Measurements from ENCODE around the gene TMEM270. TPM values are rescaled to one million over a fixed set of nuclear protein-coding genes. Genes with fewer than 3 reads are reported as not detected.

Gene TMEM270
- total and polyA plus RNA-seq, 5 donors = not detected

GRCh38 chr7:73901231-73901822, 40.4 kb downstream of the TMEM270 start:
- Histone ChIP-seq H3K27me3 (ENCODE audit: control insufficient read depth, insufficient read depth) (no peaks in the 10 kb centered on the region), H3K27ac (ENCODE audit: low read length) (no peak overlapping the region), H3K4me1 (ENCODE audit: control insufficient read depth, insufficient read depth, low read length) (no peaks in the 10 kb centered on the region), H3K4me3 (ENCODE audit: low read length) (no peak overlapping the region), H3K9me3 (ENCODE audit: control insufficient read depth, low read length) (no peaks in the 10 kb centered on the region)
- intact Hi-C loops (cut with DNase I) = no loop called here
- ATAC-seq (no peak), DNase-seq (peak in 1 of 3 donors; percentile 28)
- 84% methylated on average over 3 of the region's 3 CpGs for WGBS

- WGBS = 70% methylated on average over 15 of the region's 15 CpGs
- H3K27ac ChIP-seq (ENCODE audit: low read length) = no peak overlapping the region
- H3K27me3 ChIP-seq (ENCODE audit: control insufficient read depth, insufficient read depth) = no peaks in the 10 kb centered on the region
- H3K4me1 ChIP-seq (ENCODE audit: control insufficient read depth, insufficient read depth, low read length) = no peaks in the 10 kb centered on the region
- no peaks in the 10 kb centered on the region for H3K9me3 ChIP-seq (ENCODE audit: control insufficient read depth, low read length)
- no peak overlapping the region for H3K4me3 ChIP-seq (ENCODE audit: low read length)
- intact Hi-C loops (cut with DNase I) = no loop called here
- peak in 2 of 3 donors; percentile 44 to 64 for DNase-seq
- ATAC-seq = no peak
Observed at GRCh38 chr7:73901823-73902597, 41.1 kb downstream of the TMEM270 start.

- peak in 1 of 3 donors; percentile 37 for DNase-seq
- intact Hi-C loops (cut with DNase I) = no loop called here
- H3K27ac ChIP-seq (ENCODE audit: low read length) = no peak overlapping the region
- no peak for ATAC-seq
- no peaks in the 10 kb centered on the region for H3K9me3 ChIP-seq (ENCODE audit: control insufficient read depth, low read length)
- 85% methylated on average over 15 of the region's 15 CpGs for WGBS
- no peaks in the 10 kb centered on the region for H3K27me3 ChIP-seq (ENCODE audit: control insufficient read depth, insufficient read depth)
- no peaks in the 10 kb centered on the region for H3K4me1 ChIP-seq (ENCODE audit: control insufficient read depth, insufficient read depth, low read length)
- H3K4me3 ChIP-seq (ENCODE audit: low read length) = no peak overlapping the region
Observed at GRCh38 chr7:73903321-73904218, 42.6 kb downstream of the TMEM270 start.

GRCh38 chr7:73904219-73905137, 43.5 kb downstream of the TMEM270 start:
- no peaks in the 10 kb centered on the region for H3K9me3 ChIP-seq (ENCODE audit: control insufficient read depth, low read length)
- H3K27me3 ChIP-seq (ENCODE audit: control insufficient read depth, insufficient read depth) = no peaks in the 10 kb centered on the region
- ATAC-seq (no peak), DNase-seq (peak in 1 of 3 donors; percentile 53)
- intact Hi-C loops (cut with DNase I) = no loop called here
- WGBS = 70% methylated on average over 24 of the region's 24 CpGs
- H3K27ac ChIP-seq (ENCODE audit: low read length) = no peak overlapping the region
- H3K4me1 ChIP-seq (ENCODE audit: control insufficient read depth, insufficient read depth, low read length) = no peaks in the 10 kb centered on the region
- H3K4me3 ChIP-seq (ENCODE audit: low read length) = no peak overlapping the region

- Histone ChIP-seq H3K4me1 (ENCODE audit: control insufficient read depth, insufficient read depth, low read length) (no peaks in the 10 kb centered on the region), H3K27ac (ENCODE audit: low read length) (no peak overlapping the region), H3K4me3 (ENCODE audit: low read length) (no peak overlapping the region), H3K9me3 (ENCODE audit: control insufficient read depth, low read length) (no peaks in the 10 kb centered on the region), H3K27me3 (ENCODE audit: control insufficient read depth, insufficient read depth) (no peaks in the 10 kb centered on the region)
- DNase-seq (peak in 1 of 3 donors; percentile 32), ATAC-seq (no peak)
- 93% methylated on average over 15 of the region's 15 CpGs for WGBS
- intact Hi-C loops (cut with DNase I) = no loop called here
Observed at GRCh38 chr7:73905360-73905759, 44.4 kb downstream of the TMEM270 start.

GRCh38 chr7:73906874-73907273, 45.9 kb downstream of the TMEM270 start:
- ATAC-seq = no peak
- WGBS = 77% methylated on average over 13 of the region's 13 CpGs
- Histone ChIP-seq H3K9me3 (ENCODE audit: control insufficient read depth, low read length) (no peaks in the 10 kb centered on the region), H3K4me3 (ENCODE audit: low read length) (no peak overlapping the region), H3K4me1 (ENCODE audit: control insufficient read depth, insufficient read depth, low read length) (no peaks in the 10 kb centered on the region), H3K27me3 (ENCODE audit: control insufficient read depth, insufficient read depth) (no peaks in the 10 kb centered on the region), H3K27ac (ENCODE audit: low read length) (no peak overlapping the region)
- intact Hi-C loops (cut with DNase I) = no loop called here
- peak in 1 of 3 donors; percentile 19 for DNase-seq

GRCh38 chr7:73907554-73908122, 46.7 kb downstream of the TMEM270 start:
- Histone ChIP-seq H3K4me1 (ENCODE audit: control insufficient read depth, insufficient read depth, low read length) (no peaks in the 10 kb centered on the region), H3K27ac (ENCODE audit: low read length) (no peak overlapping the region), H3K4me3 (ENCODE audit: low read length) (no peak overlapping the region), H3K27me3 (ENCODE audit: control insufficient read depth, insufficient read depth) (no peaks in the 10 kb centered on the region), H3K9me3 (ENCODE audit: control insufficient read depth, low read length) (no peaks in the 10 kb centered on the region)
- intact Hi-C loops (cut with DNase I) = no loop called here
- ATAC-seq (no peak), DNase-seq (peak in 1 of 3 donors; percentile 31)
- WGBS = 93% methylated on average over 12 of the region's 12 CpGs

GRCh38 chr7:73908123-73908611, 47.2 kb downstream of the TMEM270 start:
- ATAC-seq (no peak), DNase-seq (peak in 1 of 3 donors; percentile 31)
- no peaks in the 10 kb centered on the region for H3K9me3 ChIP-seq (ENCODE audit: control insufficient read depth, low read length)
- no peaks in the 10 kb centered on the region for H3K4me1 ChIP-seq (ENCODE audit: control insufficient read depth, insufficient read depth, low read length)
- H3K27ac ChIP-seq (ENCODE audit: low read length) = no peak overlapping the region
- 92% methylated on average over 17 of the region's 17 CpGs for WGBS
- H3K4me3 ChIP-seq (ENCODE audit: low read length) = no peak overlapping the region
- H3K27me3 ChIP-seq (ENCODE audit: control insufficient read depth, insufficient read depth) = no peaks in the 10 kb centered on the region
- intact Hi-C loops (cut with DNase I) = no loop called here

GRCh38 chr7:73909051-73909941, 48.3 kb downstream of the TMEM270 start:
- DNase-seq (peak in 2 of 3 donors; percentile 62 to 72), ATAC-seq (peak; percentile 30 to 54)
- Histone ChIP-seq H3K27me3 (ENCODE audit: control insufficient read depth, insufficient read depth) (no peaks in the 10 kb centered on the region), H3K4me3 (ENCODE audit: low read length) (no peak overlapping the region), H3K27ac (ENCODE audit: low read length) (no peak overlapping the region), H3K9me3 (ENCODE audit: control insufficient read depth, low read length) (no peaks in the 10 kb centered on the region), H3K4me1 (ENCODE audit: control insufficient read depth, insufficient read depth, low read length) (no peaks in the 10 kb centered on the region)
- intact Hi-C loops (cut with DNase I) = no loop called here
- WGBS = 41% methylated on average over 13 of the region's 13 CpGs

Data from right cardiac atrium (tissue), 5 donors.